OCI-LY7 (cell line): ENCODE measurements around the gene RAB40C. TPM values are rescaled to one million over a fixed set of nuclear protein-coding genes. Genes with fewer than 3 reads are reported as not detected.

Experiments
- Bru-seq: library from RNA; stranded (reverse); fragments of 400-500 nt; gene quantifications from one replicate; lab custom pipeline; 2021; lab: Mats Ljungman, UMichigan
- BruChase-seq, 2 experiments: library from RNA; stranded (reverse); fragments of 400-500 nt; gene quantifications; one replicate each; lab custom pipeline; 2021; lab: Mats Ljungman, UMichigan
- BruUV-seq: library from RNA; stranded (reverse); fragments of 400-500 nt; replicated peaks from 2 replicates; lab custom pipeline; 2021; lab: Mats Ljungman, UMichigan
- CTCF ChIA-PET: fragments of 300-600 bp; sonication (Branson Sonifier 250); formaldehyde crosslinking; loops from one replicate; lab custom pipeline; 2022; ENCODE audit warnings: antibody characterized with exemption; ENCODE audit not compliant: unreplicated experiment; lab: Charles Lee
- POLR2A ChIA-PET: fragments of 300-600 bp; sonication (Branson Sonifier 250); formaldehyde crosslinking; loops from one replicate; lab custom pipeline; 2022; ENCODE audit warnings: antibody characterized with exemption; lab: Charles Lee
- DNase-seq: peaks from one replicate; pipeline ENCODE4 v3.0.0-alpha.2; 2015; ENCODE audit warnings: low spot score
- H2AFZ ChIP-seq: fragments of 200-600 bp; sonication (generic), shearing (Covaris generic); 2 replicates; pipeline ENCODE4 v1.6.1; 2014; ENCODE audit warnings: mild to moderate bottlenecking, antibody characterized with exemption, low read length, moderate library complexity
- H3K27ac ChIP-seq: fragments of 200-600 bp; sonication (generic); 2 replicates; pipeline ENCODE4 v1.5.1; 2014; ENCODE audit warnings: mixed run types, low read depth, mild to moderate bottlenecking, moderate library complexity, low read length, inconsistent platforms; ENCODE audit not compliant: poor library complexity, severe bottlenecking
- H3K36me3 ChIP-seq: fragments of 200-600 bp; sonication (generic); 2 replicates; pipeline ENCODE4 v1.6.1; 2014; ENCODE audit warnings: mild to moderate bottlenecking, antibody characterized with exemption, low read length, moderate library complexity, mixed read lengths; ENCODE audit not compliant: insufficient read depth
- H3K4me1 ChIP-seq: fragments of 200-600 bp; sonication (generic); 2 replicates; pipeline ENCODE4 v1.5.1; 2014; ENCODE audit warnings: mild to moderate bottlenecking, low read length; ENCODE audit not compliant: insufficient read depth, poor library complexity, severe bottlenecking
- H3K4me2 ChIP-seq: fragments of 200-600 bp; sonication (generic); 2 replicates; pipeline ENCODE4 v1.6.1; 2014; ENCODE audit warnings: mild to moderate bottlenecking, low read length
- H3K4me3 ChIP-seq: fragments of 200-600 bp; sonication (generic); 2 replicates; pipeline ENCODE4 v1.5.1; 2014; ENCODE audit warnings: mild to moderate bottlenecking, low read depth, low read length; ENCODE audit not compliant: poor library complexity, severe bottlenecking
- H3K79me2 ChIP-seq: fragments of 200-600 bp; sonication (generic); 2 replicates; pipeline ENCODE4 v1.6.1; 2016; ENCODE audit warnings: low read depth, mild to moderate bottlenecking, low read length, moderate library complexity, mixed read lengths; ENCODE audit not compliant: insufficient read depth
- H3K9me2 ChIP-seq: fragments of 200-600 bp; sonication (generic); 2 replicates; pipeline ENCODE4 v1.6.1; 2016; ENCODE audit warnings: mild to moderate bottlenecking, low read length, mixed read lengths; ENCODE audit not compliant: insufficient read depth
- H3K9me3 ChIP-seq: fragments of 200-600 bp; sonication (generic); 2 replicates; pipeline ENCODE4 v1.6.1; 2014; ENCODE audit warnings: mild to moderate bottlenecking, mixed run types, low read length, mixed read lengths
- H4K20me1 ChIP-seq: fragments of 200-600 bp; sonication (generic); 2 replicates; pipeline ENCODE4 v1.6.1; 2014; ENCODE audit warnings: mild to moderate bottlenecking, antibody characterized with exemption, low read length, moderate library complexity, mixed read lengths; ENCODE audit not compliant: insufficient read depth
- EZH2phosphoT487 ChIP-seq: fragments of 200-600 bp; sonication (generic); IDR thresholded peaks from 2 replicates; pipeline ENCODE4 v1.6.1; 2018; ENCODE audit warnings: low read depth, borderline replicate concordance, mild to moderate bottlenecking, mixed run types, antibody characterized with exemption, low read length, moderate library complexity, mixed read lengths
- intact Hi-C: fragments of 100-400 bp; cut with micrococcal nuclease; formaldehyde crosslinking; loops from one replicate; pipeline ENCODE4 v1.10.0; 2022; ENCODE audit not compliant: unreplicated experiment
- long read RNA-seq: library from polyadenylated mRNA; stranded (forward); transcript quantifications from one replicate; pipeline ENCODE4 v2.0.0, GENCODE V29; 2022
- total RNA-seq, 2 experiments: library from RNA; depleted of rRNA in 1 of 2; stranded (reverse); fragments of >200 nt in 1 of 2; shearing (Covaris generic) in 1 of 2; gene quantifications; 2 replicates each; pipeline ENCODE4 v1.2.3, GENCODE V29; 2014 to 2022
- TF ChIP-seq, protein P1 (sequence below): fragments of 200-600 bp; sonication (generic); conservative IDR thresholded peaks from 2 replicates; pipeline ENCODE4 v1.5.1; 2014; ENCODE audit warnings: mild to moderate bottlenecking, antibody characterized with exemption, low read length, moderate library complexity, mixed read lengths

The RAB40C gene
- total RNA-seq (2014; rRNA removed; shearing (Covaris generic)) (18.2 and 20.9 TPM in 2 replicates), total RNA-seq (2022) (18.3 and 19.3 TPM in 2 replicates), Bru-seq, nascent RNA (percentile 48 among the genes with signal in this experiment), BruChase-seq, experiment 1, labeled RNA remaining after a 6-hour chase (percentile 63 among the genes with signal in this experiment), BruChase-seq, experiment 2, labeled RNA remaining after a 2-hour chase (percentile 58 among the genes with signal in this experiment)
- long read RNA-seq, transcript RAB40C-204 (7 exons, 2,569 nt) = minor isoform, 8 of 54 reads
- long read RNA-seq, transcript RAB40C-201 (6 exons, 2,699 nt) = major isoform, 16 of 54 reads
- long read RNA-seq, partial matches to known transcripts = 9 of 54 reads
- long read RNA-seq, other reads (novel, unspliced or antisense) = 18 of 54 reads

DNA sequence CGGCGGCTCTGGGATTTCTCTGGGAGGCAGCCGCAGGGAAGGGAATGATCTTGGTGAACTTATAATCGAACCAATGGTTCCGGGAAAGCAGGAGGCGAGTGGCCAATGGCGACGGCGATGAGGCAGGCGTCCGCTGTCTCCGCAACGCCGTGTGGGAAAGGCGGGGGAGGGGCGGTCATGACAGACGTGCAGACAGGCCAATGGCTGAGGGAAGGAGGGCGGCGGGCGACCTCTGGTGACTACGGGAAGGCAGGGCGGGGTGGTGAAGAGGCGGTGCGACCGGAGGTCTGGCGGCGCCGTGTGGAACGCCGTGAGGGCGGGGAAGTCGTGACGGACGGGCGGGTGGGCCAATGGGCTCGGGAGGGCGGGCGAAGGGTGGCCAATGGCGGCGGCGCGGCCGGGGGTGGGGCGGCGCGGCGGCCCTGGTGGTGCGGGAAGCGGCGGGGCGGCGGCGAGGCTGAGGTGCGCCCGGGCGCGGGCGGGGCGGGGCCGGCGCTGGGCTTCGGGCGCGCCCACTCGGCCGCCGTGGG lies at the start of gene RAB40C:
TSS of gene RAB40C (plus strand) at position 409 of the 530 bp plus-strand sequence. CDS start 226 bp downstream, outside the sequence.
- CTCF ChIA-PET = no interaction called here
- no TSS peak for BruUV-seq
- peaks cover 20% of the 10 kb centered on the region; the same call in 1 of the 2 replicates for H3K79me2 ChIP-seq

DNA sequence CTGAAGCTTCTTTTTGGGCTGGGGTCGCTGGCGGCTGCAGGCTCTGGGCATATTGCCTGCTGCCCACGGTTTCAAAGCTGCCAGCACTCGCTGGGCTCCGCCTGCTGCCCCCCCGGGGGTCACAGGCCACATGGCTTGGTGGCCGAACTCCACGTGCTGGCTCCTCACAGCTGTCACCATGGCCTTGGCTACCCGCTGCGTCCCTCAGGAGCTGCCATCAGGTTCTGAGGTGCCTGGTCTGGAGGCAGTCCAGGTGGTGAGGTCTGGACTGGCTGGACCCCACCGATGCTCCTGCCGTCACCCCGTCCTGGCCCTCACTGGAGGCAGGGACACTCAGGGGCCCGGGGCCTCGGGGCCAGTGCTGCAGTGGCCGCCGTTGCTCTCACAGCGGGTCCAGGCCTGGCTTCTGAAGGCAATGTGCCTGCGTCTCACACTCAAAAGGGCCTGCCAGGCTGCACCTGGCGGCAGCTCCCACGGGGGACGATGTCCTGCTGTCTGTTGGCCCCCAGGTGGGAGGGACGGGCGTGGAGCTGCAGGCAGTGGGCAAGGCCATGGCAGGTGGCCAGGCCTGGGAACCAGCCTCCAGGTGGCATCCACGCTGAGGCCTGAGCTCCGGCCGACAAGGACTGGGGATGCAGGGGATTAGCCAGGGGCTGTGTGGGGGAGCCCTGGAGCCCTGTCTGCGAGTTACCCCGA lies 49.1 kb upstream of the RAB40C start:
- H3K9me2 ChIP-seq = no peaks in the 10 kb centered on the region
- H3K79me2 ChIP-seq = peaks cover 3% of the 10 kb centered on the region; the same call in 1 of the 2 replicates
- H3K4me1 ChIP-seq = no peaks in the 10 kb centered on the region
- no peak overlapping the region for H3K27ac ChIP-seq
- DNase-seq = no peak
- ChIA-PET CTCF (no interaction called here), POLR2A (no interaction called here)
- H3K4me3 ChIP-seq = no peak overlapping the region
- TF ChIP-seq EZH2phosphoT487 = no peak
- TF ChIP-seq, protein P1, sequence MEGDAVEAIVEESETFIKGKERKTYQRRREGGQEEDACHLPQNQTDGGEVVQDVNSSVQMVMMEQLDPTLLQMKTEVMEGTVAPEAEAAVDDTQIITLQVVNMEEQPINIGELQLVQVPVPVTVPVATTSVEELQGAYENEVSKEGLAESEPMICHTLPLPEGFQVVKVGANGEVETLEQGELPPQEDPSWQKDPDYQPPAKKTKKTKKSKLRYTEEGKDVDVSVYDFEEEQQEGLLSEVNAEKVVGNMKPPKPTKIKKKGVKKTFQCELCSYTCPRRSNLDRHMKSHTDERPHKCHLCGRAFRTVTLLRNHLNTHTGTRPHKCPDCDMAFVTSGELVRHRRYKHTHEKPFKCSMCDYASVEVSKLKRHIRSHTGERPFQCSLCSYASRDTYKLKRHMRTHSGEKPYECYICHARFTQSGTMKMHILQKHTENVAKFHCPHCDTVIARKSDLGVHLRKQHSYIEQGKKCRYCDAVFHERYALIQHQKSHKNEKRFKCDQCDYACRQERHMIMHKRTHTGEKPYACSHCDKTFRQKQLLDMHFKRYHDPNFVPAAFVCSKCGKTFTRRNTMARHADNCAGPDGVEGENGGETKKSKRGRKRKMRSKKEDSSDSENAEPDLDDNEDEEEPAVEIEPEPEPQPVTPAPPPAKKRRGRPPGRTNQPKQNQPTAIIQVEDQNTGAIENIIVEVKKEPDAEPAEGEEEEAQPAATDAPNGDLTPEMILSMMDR = no peak
- no peaks in the 10 kb centered on the region for H4K20me1 ChIP-seq
- H2AFZ ChIP-seq = no peak overlapping the region
- no peaks in the 10 kb centered on the region for H3K9me3 ChIP-seq
- H3K36me3 ChIP-seq = peaks cover 30% of the 10 kb centered on the region
- intact Hi-C loops = no loop called here
- H3K4me2 ChIP-seq = no peak overlapping the region
- BruUV-seq = no TSS peak

More for the DNA sequence above, at the start of gene RAB40C:
- H2AFZ ChIP-seq = peak within 1 kb of the TSS; percentile 56; the same call in 1 of the 2 replicates
- POLR2A ChIA-PET = no interaction called here
- H3K9me2 ChIP-seq = no peaks in the 10 kb centered on the region
- peak; percentile 99 for DNase-seq
- no peaks in the 10 kb centered on the region for H3K9me3 ChIP-seq
- H4K20me1 ChIP-seq = no peaks in the 10 kb centered on the region
- peak within 1 kb of the TSS; percentile 84 for H3K4me3 ChIP-seq
- H3K4me2 ChIP-seq = peak within 1 kb of the TSS; percentile 83
- TF ChIP-seq, protein P1 = no peak
- TF ChIP-seq EZH2phosphoT487 = no peak
- H3K27ac ChIP-seq = peak within 1 kb of the TSS; percentile 89
- peaks cover 25% of the 10 kb centered on the region for H3K4me1 ChIP-seq
- peaks cover 4% of the 10 kb centered on the region; the same call in 1 of the 2 replicates for H3K36me3 ChIP-seq
- intact Hi-C loops = loop anchor here (1.0 kb wide), 1 partner anchor 47 kb away; the partner anchor contains the start of gene METTL26
